ENCODE measurements around the gene RFX2.
A peak's percentile ranks its signal among the peaks of the same experiment; 100 is the strongest.

RFX2 gene

GRCh38 chr19:6048793-6049405, 61.4 kb downstream of the RFX2 start:
- in situ Hi-C loops (cut with HindIII; ENCODE audit: low pct_ligation_motif_present, low pct_unique_long_range_greater_than_20kb, low sequenced_read_pairs), result no loop called here
- peak; percentile 68 for DNase-seq

DNA sequence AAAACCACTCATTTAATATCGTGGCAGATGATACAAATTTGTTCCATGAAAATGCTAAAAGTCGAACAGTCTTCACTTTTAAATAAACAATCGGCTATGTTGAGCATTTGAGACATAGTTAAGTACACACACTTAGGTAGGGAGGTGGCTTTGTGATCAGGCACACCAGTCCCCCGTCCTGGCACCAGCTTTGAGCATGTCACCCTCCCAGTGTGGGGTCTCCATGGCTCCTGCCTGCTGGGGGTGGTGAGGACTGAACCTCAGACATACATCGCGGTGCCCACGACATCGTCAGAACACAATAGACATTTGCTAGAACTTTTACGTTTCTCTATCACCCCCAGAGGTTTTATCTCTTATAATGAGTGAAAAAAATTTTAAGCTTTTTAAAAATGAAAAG, 62.0 kb downstream of the RFX2 start:
- no peak for DNase-seq
- in situ Hi-C loops (cut with HindIII; ENCODE audit: low pct_ligation_motif_present, low pct_unique_long_range_greater_than_20kb, low sequenced_read_pairs), result no loop called here

- peak; percentile 68 for DNase-seq
- in situ Hi-C loops (cut with HindIII; ENCODE audit: low pct_ligation_motif_present, low pct_unique_long_range_greater_than_20kb, low sequenced_read_pairs), result no loop called here
Measured at GRCh38 chr19:6047741-6048251, 62.5 kb downstream of the RFX2 start.

- DNase-seq, result no peak
- in situ Hi-C loops (cut with HindIII; ENCODE audit: low pct_ligation_motif_present, low pct_unique_long_range_greater_than_20kb, low sequenced_read_pairs), result no loop called here
Measured at GRCh38 chr19:6047256-6047655, 63.0 kb downstream of the RFX2 start.

GRCh38 chr19:6045108-6045507, 65.2 kb downstream of the RFX2 start:
- no peak for DNase-seq
- in situ Hi-C loops (cut with HindIII; ENCODE audit: low pct_ligation_motif_present, low pct_unique_long_range_greater_than_20kb, low sequenced_read_pairs), result no loop called here

DNA sequence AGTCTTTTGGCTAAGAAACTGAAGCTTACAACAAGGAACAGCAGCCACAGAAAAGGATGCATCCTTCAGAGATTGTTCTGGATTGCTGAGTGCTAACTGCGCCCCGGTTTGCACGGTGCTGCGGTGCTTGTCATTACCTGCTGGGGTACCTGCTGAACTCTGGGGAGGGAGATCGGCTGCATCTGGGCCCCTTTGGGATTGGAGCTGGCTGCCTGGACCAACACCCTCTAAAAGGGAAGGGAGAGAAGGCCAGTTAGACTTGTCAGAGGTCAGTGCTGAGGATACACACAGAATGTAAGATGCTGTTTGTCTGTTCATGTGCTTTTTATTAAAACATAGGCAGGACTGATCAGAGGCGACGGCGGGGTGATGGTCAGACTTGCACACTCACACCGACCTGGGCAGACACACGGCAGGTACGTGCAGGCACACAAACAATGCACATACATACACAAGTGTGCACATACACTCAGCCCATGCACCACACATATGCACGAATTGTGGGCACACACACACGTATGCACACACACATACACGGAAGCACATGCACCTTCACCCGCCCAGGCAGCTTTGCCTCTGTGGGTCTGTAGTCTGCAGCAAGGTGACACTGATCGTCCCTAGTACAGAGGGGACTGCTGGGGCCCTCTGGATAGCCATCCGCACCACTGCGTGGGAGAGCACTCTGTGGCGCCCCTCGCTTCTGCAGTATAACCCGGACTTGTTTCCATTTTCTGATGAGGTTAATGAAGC, 66.1 kb downstream of the RFX2 start:
- DNase-seq, result no peak
- in situ Hi-C loops (cut with HindIII; ENCODE audit: low pct_ligation_motif_present, low pct_unique_long_range_greater_than_20kb, low sequenced_read_pairs), result no loop called here

- in situ Hi-C loops (cut with HindIII; ENCODE audit: low pct_ligation_motif_present, low pct_unique_long_range_greater_than_20kb, low sequenced_read_pairs), result no loop called here
Measured at GRCh38 chr19:6042776-6043726, 67.2 kb downstream of the RFX2 start.

GRCh38 chr19:6041991-6042481, 68.3 kb downstream of the RFX2 start:
- DNase-seq, result no peak
- in situ Hi-C loops (cut with HindIII; ENCODE audit: low pct_ligation_motif_present, low pct_unique_long_range_greater_than_20kb, low sequenced_read_pairs), result no loop called here

More at GRCh38 chr19:6042776-6043726, 67.2 kb downstream of the RFX2 start:
- DNase-seq, result no peak

DNA sequence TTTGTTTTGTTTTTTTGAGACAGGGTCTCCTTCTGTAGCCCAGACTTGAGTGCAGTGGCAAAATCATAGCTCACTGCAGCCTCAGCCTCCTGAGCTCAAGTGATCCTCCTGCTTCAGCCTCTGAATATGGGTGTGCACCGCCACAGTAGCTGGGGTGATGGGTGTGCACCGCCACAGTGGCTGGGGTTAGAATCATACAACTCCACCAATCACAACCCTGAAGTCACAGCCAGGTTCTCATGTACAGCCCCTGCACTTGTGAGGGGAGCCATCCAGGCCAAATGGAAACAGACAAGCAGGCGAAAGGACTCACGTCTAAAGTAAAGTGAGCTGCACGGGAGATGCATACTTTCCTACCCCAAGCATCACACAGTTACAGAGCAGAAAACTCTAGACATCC, 69.2 kb downstream of the RFX2 start:
- no peak for DNase-seq
- in situ Hi-C loops (cut with HindIII; ENCODE audit: low pct_ligation_motif_present, low pct_unique_long_range_greater_than_20kb, low sequenced_read_pairs), result no loop called here

- in situ Hi-C loops (cut with HindIII; ENCODE audit: low pct_ligation_motif_present, low pct_unique_long_range_greater_than_20kb, low sequenced_read_pairs), result no loop called here
- no peak for DNase-seq
Measured at GRCh38 chr19:6039566-6040225, 70.6 kb downstream of the RFX2 start.

- in situ Hi-C loops (cut with HindIII; ENCODE audit: low pct_ligation_motif_present, low pct_unique_long_range_greater_than_20kb, low sequenced_read_pairs), result no loop called here
- DNase-seq, result no peak
Measured at GRCh38 chr19:6038634-6039405, 71.5 kb downstream of the RFX2 start.

GRCh38 chr19:6035026-6035425, 75.3 kb downstream of the RFX2 start:
- in situ Hi-C loops (cut with HindIII; ENCODE audit: low pct_ligation_motif_present, low pct_unique_long_range_greater_than_20kb, low sequenced_read_pairs), result no loop called here
- no peak for DNase-seq

- no peak for DNase-seq
- in situ Hi-C loops (cut with HindIII; ENCODE audit: low pct_ligation_motif_present, low pct_unique_long_range_greater_than_20kb, low sequenced_read_pairs), result no loop called here
Measured at GRCh38 chr19:6034512-6034911, 75.8 kb downstream of the RFX2 start.

- in situ Hi-C loops (cut with HindIII; ENCODE audit: low pct_ligation_motif_present, low pct_unique_long_range_greater_than_20kb, low sequenced_read_pairs), result no loop called here
Measured at GRCh38 chr19:6033744-6034264, 76.5 kb downstream of the RFX2 start.

GRCh38 chr19:6032827-6033226, 77.5 kb downstream of the RFX2 start:
- in situ Hi-C loops (cut with HindIII; ENCODE audit: low pct_ligation_motif_present, low pct_unique_long_range_greater_than_20kb, low sequenced_read_pairs), result no loop called here
- DNase-seq, result no peak

More at GRCh38 chr19:6033744-6034264, 76.5 kb downstream of the RFX2 start:
- no peak for DNase-seq

DNA sequence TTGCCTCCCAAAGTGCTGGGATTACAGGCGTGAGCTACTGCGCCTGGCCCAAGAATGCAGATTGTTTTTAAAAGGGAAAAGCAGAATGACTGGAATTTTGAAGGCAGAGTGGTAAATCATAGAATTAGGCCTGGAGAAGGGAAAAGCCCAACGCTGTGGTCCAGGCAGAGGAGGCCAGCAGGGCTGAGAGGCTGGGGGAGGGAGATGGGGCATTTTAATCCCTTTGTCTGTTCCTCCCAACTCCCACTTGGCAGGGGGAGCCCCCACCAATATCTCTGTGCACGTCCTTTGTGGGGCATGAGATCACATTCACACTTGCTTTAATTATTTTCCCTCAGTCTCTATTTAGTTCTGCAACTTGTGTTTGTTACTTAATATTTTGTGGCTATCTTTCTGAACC, 77.9 kb downstream of the RFX2 start:
- in situ Hi-C loops (cut with HindIII; ENCODE audit: low pct_ligation_motif_present, low pct_unique_long_range_greater_than_20kb, low sequenced_read_pairs), result no loop called here
- no peak for DNase-seq

DNA sequence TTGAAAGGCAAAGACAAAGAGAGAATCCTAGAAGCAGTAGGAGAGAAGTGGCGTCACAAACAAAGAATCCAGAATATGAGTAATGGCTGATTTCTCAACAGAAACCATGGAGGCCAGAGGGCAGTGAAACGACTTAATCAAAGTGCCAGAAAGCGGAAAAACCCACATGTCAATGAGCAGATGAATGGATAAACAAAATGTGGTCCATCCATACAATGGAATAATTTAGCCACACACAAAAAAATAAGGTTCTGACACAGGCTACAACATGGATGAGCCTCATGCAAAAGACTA, 80.1 kb downstream of the RFX2 start:
- in situ Hi-C loops (cut with HindIII; ENCODE audit: low pct_ligation_motif_present, low pct_unique_long_range_greater_than_20kb, low sequenced_read_pairs), result no loop called here
- DNase-seq, result no peak
